Fibroblast of the conjunctiva (primary cell): ENCODE results near the gene KRTAP9-7.

Experiments used
- DNase-seq: peaks from one replicate; pipeline ENCODE4 v3.0.0-alpha.2; 2010; ENCODE audit warnings: low read depth

KRTAP9-7 gene

DNA sequence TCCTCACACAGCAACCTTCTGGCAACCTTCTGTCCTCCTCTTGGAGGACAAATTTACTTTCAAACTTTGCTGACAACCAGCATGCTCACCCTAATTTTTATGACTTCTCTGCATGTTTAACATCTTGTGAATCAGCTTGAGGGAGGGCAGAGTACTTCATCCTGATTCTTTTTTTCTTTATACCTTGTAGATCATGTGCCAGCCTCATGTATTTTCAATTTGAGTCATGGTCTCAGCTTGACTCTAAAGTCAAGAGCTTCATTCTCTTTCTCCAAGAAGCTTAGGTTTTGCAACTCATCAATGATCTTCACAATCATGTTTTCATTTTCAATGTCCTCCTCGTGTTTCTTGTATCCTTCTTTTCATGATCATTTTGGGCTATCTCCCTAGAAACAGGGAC lies 3.6 kb upstream of the KRTAP9-7 start:
- no peak for DNase-seq

- DNase-seq, result no peak
Observed at GRCh38 chr17:41278176-41278955, 2.9 kb downstream of the KRTAP9-7 start.

DNA sequence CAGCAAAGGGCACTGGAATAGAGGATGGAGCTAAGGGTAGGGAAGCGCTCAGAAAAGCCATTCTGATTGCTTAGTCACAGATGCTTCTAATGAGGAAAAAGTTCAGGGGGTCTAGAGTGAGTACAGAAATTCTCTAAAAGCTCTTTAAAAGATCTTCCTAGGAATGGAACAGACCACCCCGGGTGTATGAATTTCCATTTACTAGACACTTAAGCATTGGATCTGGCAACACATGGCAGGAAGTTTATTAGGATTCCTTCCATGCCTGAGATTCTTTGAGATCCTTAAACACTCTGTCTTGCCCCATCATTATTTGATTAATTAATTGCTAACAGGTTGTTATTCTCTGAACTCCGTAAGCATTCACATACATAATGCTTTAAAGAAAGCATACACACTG lies 8.5 kb downstream of the KRTAP9-7 start:
- DNase-seq, result no peak

GRCh38 chr17:41284546-41284945 lies 9.0 kb downstream of the KRTAP9-7 start:
- no peak for DNase-seq

GRCh38 chr17:41287050-41287449 lies 11.6 kb downstream of the KRTAP9-7 start:
- DNase-seq, result no peak

GRCh38 chr17:41294016-41294415 lies 18.5 kb downstream of the KRTAP9-7 start:
- no peak for DNase-seq

DNA sequence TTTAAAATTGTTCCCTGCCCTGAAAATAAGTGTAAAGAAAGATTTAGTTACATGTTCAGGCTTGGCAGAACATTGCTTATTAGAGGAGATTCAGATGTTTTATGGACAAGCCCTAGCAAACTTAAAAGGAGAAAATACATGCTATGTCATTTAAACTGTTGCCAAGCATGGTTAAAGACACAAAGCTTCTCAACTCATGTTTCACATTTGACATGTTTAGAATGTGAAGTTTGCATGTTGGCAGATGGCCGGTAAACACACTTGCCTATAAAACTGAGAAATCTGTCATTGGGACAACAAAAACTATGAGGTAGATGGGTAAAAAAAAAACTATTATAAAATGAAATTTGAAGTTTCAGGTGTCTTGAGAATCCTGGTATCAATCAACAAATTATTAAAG lies 21.3 kb downstream of the KRTAP9-7 start:
- no peak for DNase-seq

DNA sequence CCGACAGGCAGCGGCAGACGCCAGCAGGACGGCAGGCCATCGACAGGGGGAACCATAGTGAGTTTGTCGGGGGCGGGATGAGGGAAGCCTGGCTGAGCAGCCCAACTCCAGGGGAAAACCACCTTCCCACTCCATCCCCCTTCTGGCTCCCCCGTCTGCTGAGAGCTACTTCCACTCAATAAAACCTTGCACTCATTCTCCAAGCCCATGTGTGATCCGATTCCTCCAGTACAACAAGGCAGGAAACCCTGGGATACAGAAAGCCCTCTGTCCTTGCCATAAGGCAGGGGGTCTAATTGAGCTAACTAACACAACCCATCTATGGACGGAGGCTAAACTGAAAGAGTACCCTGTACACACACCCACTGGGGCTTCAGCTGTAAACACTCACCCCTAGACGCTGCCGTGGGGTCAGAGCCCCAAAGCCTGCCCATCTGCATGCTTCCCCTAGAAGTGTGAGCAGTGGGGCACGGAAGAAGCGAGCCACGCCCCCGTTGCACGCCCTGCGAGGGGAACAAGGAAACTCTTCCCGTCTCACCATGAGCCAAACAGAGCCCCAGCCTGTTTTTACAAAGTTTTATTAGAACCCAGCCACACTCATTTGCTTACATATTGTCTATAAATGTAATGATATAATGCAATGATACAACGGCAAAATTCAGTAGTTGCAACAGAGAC lies 23.1 kb downstream of the KRTAP9-7 start:
- no peak for DNase-seq

- DNase-seq, result no peak
Observed at GRCh38 chr17:41301204-41301790, 25.8 kb downstream of the KRTAP9-7 start.

GRCh38 chr17:41301916-41302901 lies 26.7 kb downstream of the KRTAP9-7 start, which contains the start of gene KRTAP29-1:
KRTAP29-1 (minus strand) TSS chr17:41302851; CDS start chr17:41302851, 0 bp downstream.
- no peak for DNase-seq

DNA sequence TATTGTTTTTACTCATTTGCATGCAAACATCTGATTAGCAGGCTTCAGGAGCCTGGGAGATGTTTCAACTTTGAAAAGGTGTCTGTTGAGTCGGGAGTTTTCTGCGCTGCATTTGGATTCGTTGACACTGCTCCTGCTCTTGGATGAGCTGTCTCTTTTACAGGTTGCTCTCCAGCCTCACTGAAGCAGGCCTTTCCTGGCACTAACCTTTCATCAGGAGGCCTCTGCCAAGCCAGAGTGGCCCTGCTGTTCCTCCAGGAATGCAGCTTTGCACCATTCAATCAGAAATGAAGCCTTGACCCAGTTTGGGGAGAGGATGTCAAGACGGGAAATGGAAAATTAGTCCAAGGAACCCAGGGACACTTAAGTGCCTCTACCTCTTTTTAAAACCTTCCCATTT lies 27.5 kb downstream of the KRTAP9-7 start:
- no peak for DNase-seq

DNA sequence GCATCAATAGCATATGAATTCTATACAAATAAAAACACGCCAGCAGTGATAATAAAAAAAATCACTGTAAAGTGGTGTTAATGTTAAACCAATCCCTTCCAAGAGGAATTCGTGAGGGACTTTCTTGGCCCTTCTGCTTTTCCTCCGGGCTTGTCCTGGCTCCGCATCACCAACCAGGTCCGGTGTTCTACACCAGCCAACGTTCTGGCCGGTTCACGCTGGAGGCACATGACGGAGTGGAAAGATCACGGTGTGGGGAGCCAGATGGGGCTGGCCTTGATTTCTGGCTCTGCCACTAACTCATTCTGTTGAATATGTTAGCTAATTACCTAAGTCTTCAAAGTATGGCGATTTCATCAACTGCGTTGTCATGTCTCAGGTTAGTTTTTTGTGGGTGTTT lies 28.6 kb downstream of the KRTAP9-7 start:
- DNase-seq, result no peak

GRCh38 chr17:41307647-41308046 lies 32.1 kb downstream of the KRTAP9-7 start:
- DNase-seq, result no peak

DNA sequence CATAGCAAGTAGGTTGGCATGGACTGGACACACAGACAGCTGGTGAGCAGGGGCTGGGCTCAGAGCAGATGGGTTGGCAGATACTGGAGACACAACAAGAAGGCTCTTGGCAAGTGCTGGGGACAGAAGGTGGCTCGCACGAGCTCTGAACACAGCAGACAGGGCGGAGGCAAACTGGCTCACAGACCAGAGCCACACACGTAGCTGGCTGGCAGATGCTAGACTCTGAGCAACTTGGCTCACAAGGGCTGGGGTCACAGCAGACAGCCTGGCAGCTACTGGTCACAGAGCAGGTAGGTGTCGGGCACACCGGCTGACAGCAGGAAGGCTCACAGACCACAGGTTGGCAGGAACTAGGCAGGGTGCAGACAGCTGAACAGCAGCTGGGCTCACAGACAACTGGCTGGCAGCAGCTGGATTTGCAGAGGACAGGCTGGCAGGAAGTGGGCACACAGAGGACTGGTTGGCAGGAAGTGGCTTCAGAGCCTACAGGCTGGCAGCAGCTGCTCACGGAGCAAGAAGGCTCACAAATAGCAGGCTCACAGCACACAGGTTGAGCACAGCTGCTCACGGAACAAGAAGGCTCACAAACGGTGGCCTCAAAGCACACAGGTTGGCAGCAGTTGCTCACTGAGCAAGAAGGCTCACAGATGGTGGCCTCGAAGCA lies 32.9 kb downstream of the KRTAP9-7 start:
- no peak for DNase-seq

- no peak for DNase-seq
Observed at GRCh38 chr17:41308918-41309359, 33.4 kb downstream of the KRTAP9-7 start, which contains the start of gene KRTAP16-1. KRTAP16-1 (minus strand) TSS chr17:41309309; CDS start chr17:41309253, 56 bp downstream.

DNA sequence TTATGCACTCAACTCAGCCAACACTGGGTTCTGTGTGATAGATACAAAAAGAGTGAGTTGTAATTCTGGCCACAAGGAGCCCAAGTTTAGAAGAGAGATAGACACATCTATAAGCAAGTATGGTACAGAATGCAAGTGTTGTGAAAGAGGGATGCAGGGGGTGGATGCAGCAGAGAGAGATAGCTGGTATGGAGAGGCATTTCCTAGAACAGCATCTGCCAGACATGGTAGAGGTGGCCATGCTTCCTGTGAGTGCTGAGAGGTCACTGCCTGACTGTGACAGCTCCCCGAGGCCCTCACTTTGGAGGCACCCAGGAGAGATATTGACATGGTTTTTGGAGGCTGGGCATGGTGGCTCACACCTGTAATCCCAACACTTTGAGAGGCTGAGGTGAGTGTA lies 35.6 kb downstream of the KRTAP9-7 start:
- no peak for DNase-seq

DNA sequence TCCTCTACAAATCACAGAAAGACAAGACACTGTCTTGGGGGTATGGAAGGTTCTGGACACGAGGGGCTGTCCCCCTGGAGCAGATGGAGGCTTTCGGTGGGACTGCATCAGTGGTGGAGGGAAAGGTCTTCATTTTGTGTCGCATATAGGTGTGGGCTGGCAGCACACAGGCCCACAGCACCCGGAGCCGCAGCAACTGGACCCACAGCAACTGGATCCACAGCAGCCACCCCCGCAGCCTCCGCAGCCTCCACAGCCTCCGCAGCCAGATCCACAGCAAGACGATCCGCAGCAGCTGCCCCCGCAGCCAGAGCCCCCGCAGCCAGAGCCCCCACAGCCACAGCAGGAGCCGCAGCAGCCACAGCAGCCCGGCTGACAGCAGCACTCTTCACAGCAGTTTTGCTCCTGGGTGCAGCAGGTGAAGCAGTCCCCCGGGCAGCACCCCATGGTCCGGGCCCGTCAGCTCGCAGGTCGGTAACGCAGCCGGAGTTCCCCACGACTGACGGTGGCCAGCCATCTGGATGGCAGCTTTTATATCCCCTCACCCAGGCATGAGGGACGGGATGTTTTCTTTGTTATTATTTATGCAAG lies 39.8 kb downstream of the KRTAP9-7 start, which contains the start of gene KRTAP17-1:
TSS of gene KRTAP17-1 (minus strand) at position 507 of the 591 bp plus-strand sequence. CDS start at position 447, 60 bp downstream.
- no peak for DNase-seq

DNA sequence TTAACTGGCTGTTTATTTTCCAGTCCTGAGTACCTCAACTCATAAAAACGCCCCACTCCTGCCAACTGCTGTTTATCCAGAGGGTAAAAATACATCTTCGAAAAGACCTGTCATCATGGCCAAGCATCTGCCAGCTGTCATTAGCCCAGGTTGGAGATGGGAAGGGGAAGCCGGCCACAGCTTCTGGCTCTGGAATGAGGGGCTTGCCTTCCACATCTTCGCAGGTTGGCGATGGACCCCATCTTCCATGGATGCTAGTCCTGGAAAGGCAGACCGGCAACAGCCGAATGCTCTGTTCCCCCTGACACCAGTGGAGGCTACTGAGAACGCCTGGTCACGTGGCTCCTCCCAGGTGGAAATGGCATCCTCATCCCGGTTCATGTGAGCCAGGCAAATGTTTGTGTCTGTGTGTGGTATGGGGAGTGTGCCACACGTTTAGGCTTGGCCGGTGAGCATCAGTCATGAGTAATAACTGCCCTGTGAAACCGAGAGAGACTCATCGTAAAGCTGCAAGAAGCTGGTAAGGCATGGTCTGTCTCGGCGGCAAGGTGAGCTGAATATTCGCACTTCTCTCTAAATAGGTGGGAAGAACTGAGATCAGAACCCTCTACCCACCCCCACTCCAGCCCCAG lies 40.4 kb downstream of the KRTAP9-7 start:
- DNase-seq, result no peak

- no peak for DNase-seq
Observed at GRCh38 chr17:41318231-41318630, 42.7 kb downstream of the KRTAP9-7 start.
